GM19438 (cell line): Measurements from ENCODE around the gene CDC42BPB.

Experiments
- ATAC-seq: cut with Tn5 transposase; IDR thresholded peaks from one replicate; pipeline ENCODE4 v1.9.1; 2021; ENCODE audit warnings: low read depth; ENCODE audit not compliant: unreplicated experiment

CDC42BPB gene

DNA sequence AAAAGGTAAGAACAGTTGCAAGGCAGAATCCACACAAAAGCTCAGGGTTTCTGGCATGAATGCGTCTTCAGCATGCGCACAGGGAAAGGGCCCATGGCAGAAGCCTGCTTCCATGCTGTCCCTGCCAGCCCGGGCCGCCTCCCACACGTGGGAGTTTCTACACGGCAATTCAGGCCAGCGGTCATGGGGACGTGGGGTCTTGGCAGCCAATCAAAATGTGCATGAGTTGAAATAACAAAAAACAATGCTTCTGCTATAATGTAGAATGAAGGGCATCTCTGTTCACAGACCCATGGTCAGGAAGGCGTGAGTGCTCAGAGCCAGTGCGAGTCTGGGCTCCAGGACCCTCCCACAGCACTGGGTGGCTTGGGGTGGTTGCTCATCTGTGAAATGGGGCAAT lies 106.3 kb downstream of the CDC42BPB start:
- no peak for ATAC-seq

DNA sequence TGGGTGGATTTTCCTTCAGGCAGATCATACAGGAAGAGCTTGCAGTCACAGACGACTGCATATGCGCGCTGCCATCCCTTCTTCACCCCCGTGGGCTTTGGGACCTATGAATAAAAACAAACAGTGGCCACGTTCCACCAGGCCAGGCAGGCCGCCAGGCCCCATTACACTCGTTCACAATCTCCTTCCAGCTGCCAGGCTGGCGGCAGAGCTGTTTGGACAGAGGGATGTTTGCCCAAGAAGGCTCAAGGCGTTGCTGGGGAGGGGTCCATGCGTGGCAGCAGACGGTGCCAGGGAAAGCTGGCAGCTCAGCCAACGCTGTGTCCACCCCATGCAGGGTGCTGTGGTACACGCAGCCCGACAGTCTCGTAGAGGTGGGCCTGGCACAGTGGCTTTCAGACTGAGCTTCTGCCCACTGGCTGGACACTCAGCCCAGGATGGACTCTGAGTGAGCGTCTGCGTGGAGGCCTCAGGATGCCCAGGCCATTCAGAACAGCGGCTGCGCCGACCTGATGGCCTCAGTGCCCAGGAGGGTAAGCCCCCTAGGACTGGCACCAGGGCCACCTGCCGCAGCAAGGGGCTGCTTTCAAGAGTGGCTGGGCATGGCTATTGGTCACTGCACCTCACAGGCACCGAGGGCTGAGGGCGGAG lies 107.4 kb downstream of the CDC42BPB start:
- no peak for ATAC-seq

- no peak for ATAC-seq
Measured at GRCh38 chr14:102949062-102949800, 108.1 kb downstream of the CDC42BPB start.

GRCh38 chr14:102948698-102949061 lies 108.7 kb downstream of the CDC42BPB start:
- ATAC-seq: no peak

GRCh38 chr14:102947321-102948103 lies 109.8 kb downstream of the CDC42BPB start:
- no peak for ATAC-seq

- ATAC-seq: no peak
Measured at GRCh38 chr14:102945346-102946130, 111.8 kb downstream of the CDC42BPB start.

GRCh38 chr14:102944448-102945330 lies 112.7 kb downstream of the CDC42BPB start:
- ATAC-seq: no peak

GRCh38 chr14:102943979-102944378 lies 113.4 kb downstream of the CDC42BPB start:
- no peak for ATAC-seq

DNA sequence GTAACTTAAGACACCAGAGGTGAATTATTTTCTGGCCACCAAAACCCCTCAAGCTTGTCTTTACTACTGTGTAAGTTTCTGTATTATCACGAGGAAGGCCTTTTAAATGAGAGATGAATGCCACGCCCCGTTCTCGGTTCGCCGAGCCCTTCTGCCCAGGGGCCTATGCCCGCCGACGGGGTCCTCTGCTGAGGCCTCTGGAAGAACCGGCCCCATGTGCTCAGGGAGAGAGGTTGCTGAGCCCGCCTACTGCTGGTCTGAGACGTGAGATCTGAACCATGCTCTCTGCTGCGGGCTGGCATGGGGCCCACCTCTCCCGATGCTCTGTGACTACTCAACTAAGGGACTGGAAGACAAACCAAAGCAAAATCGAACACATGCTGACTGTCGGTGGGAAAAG lies 113.9 kb downstream of the CDC42BPB start:
- no peak for ATAC-seq

GRCh38 chr14:102942069-102942468 lies 115.3 kb downstream of the CDC42BPB start:
- ATAC-seq: no peak

GRCh38 chr14:102941419-102942011 lies 115.8 kb downstream of the CDC42BPB start:
- no peak for ATAC-seq

- ATAC-seq: no peak
Measured at GRCh38 chr14:102940729-102941362, 116.5 kb downstream of the CDC42BPB start.

DNA sequence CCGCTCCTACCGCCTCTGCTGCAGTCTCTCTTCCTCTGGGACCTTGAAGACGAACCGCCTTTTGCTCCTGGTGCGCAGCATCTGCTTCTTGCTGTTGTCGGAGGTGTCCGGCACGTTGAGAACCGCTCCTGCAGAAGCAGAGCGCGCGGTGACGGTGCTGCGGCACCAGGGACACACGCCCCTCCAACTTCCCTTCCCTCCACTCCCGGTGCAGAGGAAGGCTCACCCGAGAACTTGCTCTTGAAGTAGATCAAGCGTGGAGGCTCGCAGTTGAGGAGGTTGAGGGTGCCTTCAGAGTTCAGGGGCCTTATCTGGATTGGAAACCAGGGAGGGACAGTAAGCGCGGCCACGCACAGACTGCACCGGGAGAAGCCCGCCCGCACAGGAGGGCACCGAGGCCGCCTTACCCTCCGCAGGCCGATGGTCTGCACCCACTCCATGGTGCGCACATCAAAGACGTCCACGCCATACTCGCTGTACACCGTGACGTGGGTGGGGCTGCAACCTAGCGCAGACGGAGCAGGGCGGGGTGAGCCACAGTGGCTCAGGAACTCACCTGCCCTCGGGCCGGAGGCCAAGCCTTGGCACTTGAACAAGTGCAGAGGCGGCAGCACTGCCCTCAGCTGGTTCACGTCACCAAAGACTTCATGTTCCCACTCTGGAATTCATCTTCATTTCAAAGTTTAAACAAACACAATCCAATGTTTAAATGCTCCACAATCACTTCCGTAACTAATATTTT lies 117.4 kb downstream of the CDC42BPB start:
- ATAC-seq: no peak

GRCh38 chr14:102939329-102939728 lies 118.0 kb downstream of the CDC42BPB start:
- no peak for ATAC-seq

DNA sequence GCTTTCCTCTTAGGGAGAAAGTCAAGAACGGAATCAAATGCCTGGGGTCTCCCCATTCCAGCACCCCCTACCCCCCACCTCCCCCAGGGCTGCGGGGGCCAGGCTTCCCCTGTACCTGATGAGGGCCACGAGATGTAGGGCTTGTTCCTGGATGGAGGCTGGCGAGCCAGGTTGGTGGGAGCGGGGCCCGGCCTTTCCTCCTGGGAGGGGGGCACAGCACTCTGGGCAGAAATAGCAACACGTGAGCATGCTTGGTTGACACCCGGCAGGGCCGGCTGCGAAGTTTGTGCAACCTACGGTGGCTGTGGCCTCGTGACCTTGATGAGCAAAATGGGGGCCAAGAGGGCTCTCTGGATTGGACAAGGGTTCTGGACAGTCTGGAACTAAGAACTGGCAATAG lies 119.2 kb downstream of the CDC42BPB start:
- ATAC-seq: no peak

- ATAC-seq: no peak
Measured at GRCh38 chr14:102937331-102938175, 119.8 kb downstream of the CDC42BPB start.

- ATAC-seq: no peak
Measured at GRCh38 chr14:102935756-102936155, 121.6 kb downstream of the CDC42BPB start.
